ES-I3 (cell line): ENCODE results near the gene MYLK4.

Experiments
- H3K36me3 ChIP-seq: 2 replicates; pipeline ENCODE4 v1.6.1; 2013; ENCODE audit warnings: mild to moderate bottlenecking, low read length, control low read depth, moderate library complexity; ENCODE audit not compliant: insufficient read depth
- H3K4me1 ChIP-seq: 2 replicates; pipeline ENCODE4 v1.6.1; 2013; ENCODE audit warnings: mild to moderate bottlenecking, control low read depth, low read length; ENCODE audit not compliant: insufficient read depth
- H3K9ac ChIP-seq: 2 replicates; pipeline ENCODE4 v1.6.1; 2013; ENCODE audit warnings: low read depth, mild to moderate bottlenecking, low read length, moderate library complexity
- H3K9me3 ChIP-seq: 2 replicates; pipeline ENCODE4 v1.6.1; 2013; ENCODE audit warnings: mild to moderate bottlenecking, low read length, moderate library complexity; ENCODE audit not compliant: control insufficient read depth, insufficient read depth

The MYLK4 gene

DNA sequence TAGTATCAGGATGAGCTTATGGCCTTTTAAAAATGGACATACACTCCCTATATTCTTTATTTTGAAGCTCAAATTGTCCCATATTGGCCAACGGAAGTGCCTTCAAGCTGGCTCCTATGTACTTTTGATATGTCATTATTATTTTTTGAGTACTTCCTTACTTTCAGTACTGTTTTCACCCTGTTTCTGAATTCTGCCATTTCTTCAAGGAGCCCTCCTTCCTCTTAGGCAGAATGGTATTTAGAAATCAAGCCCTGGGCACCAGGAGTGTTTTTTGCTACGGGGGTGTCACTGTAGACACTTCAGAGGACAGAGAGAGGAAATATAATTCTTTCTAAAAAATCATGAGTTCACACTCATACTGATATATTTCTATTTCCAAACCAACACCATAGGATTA lies 5.5 kb upstream of the MYLK4 start:
- Histone ChIP-seq H3K4me1 (no peaks in the 10 kb centered on the region), H3K36me3 (no peaks in the 10 kb centered on the region), H3K9ac (no peak overlapping the region), H3K9me3 (no peaks in the 10 kb centered on the region)

DNA sequence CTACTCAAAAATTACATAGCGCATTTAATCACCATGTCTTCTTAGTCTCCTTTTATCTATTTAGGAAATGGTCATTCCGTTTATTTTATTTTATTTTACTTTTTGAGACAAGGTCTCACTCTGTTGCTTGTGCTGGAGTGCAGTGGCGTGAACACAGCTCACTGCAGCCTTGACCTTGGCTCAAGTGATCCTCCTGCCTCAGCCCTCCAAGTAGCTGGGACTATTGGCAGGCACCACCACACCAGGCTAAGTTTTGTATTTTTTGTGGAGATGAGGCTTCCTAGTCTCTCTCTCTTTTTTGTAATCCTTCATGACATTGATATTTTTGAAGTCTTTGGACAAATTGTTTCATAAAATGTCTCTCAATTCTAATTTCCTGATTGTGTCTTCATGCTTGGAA lies 4.7 kb upstream of the MYLK4 start:
- Histone ChIP-seq H3K9ac (no peak overlapping the region), H3K36me3 (no peaks in the 10 kb centered on the region), H3K9me3 (no peaks in the 10 kb centered on the region), H3K4me1 (no peaks in the 10 kb centered on the region)

DNA sequence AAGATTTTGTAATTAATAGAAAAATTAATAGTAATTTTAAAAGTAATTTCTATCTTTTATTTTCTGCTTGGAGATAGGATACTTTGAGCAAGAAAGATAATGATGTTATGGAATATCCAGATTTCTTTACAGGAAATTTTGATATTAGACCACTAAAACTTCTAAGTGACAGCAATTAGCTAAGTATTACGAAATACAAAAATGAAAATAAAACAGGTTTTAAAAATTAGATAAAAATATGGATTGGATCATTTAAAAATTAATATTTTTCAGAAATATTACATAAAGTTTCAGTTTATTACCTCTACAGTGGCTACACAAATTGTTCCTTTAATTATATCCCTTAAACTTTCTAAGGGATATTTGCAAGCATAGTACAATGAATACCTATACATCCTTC lies 4.2 kb upstream of the MYLK4 start:
- H3K4me1 ChIP-seq = no peaks in the 10 kb centered on the region
- H3K9me3 ChIP-seq = no peaks in the 10 kb centered on the region
- H3K9ac ChIP-seq = no peak overlapping the region
- H3K36me3 ChIP-seq = no peaks in the 10 kb centered on the region

DNA sequence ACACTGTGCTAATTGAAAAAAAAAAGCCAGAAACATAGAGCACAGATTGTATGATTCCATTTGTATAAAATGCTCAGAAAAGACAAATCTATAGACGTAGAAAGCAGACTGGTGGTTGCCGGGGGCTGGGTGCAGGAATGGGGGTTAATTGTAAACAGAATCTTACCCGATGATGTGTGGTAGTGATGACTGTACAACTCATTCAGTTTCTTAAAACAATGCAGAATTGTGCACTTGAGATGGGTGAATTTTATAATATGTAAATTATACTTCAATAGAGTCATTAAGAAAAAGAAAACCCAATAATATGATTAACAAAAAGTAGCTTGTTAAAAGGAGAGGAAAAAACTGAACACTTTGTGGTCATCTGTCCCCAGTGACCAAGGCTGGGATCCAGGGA lies 3.7 kb upstream of the MYLK4 start:
- no peak overlapping the region for H3K9ac ChIP-seq
- H3K36me3 ChIP-seq = no peaks in the 10 kb centered on the region
- no peaks in the 10 kb centered on the region for H3K4me1 ChIP-seq
- H3K9me3 ChIP-seq = no peaks in the 10 kb centered on the region

DNA sequence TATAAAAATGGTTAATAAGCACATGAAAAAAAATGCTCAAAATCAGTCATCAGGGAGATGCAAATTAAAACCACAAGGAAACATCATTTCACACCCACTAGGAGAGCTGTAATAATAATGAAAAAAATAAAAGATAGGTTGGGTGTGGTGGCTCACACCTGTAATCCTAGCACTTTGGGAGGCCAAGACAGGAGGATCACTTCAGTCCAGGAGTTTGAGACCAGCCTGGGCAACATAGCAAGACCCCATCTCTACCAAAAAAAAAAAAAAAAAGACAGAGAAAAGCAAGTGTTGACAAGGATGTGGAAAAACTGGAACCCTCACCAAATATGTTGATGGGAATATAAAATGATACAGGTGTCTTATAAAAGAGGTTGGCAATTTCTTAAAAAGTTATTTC lies 3.0 kb upstream of the MYLK4 start:
- no peaks in the 10 kb centered on the region for H3K4me1 ChIP-seq
- H3K9me3 ChIP-seq = no peaks in the 10 kb centered on the region
- H3K36me3 ChIP-seq = no peaks in the 10 kb centered on the region
- H3K9ac ChIP-seq = no peak overlapping the region

DNA sequence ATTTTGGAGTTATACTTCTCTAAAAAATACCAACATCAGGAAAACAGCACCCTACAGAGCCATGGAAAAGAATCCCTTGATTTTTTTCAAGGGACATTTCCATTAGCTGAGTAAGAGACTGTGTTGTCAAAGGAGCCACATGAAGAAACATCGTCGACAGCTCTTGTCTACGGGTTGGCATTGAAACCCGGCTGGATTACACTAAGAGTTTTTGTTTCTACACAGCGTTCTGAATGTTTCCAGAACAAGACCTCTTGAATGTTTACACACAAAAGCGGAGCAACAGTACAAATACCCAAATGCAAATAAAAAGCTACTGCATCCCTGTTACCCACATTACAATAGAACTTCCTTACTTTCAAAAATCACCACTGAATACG lies 2.4 kb upstream of the MYLK4 start:
- Histone ChIP-seq H3K9me3 (no peaks in the 10 kb centered on the region), H3K9ac (no peak overlapping the region), H3K36me3 (no peaks in the 10 kb centered on the region)

DNA sequence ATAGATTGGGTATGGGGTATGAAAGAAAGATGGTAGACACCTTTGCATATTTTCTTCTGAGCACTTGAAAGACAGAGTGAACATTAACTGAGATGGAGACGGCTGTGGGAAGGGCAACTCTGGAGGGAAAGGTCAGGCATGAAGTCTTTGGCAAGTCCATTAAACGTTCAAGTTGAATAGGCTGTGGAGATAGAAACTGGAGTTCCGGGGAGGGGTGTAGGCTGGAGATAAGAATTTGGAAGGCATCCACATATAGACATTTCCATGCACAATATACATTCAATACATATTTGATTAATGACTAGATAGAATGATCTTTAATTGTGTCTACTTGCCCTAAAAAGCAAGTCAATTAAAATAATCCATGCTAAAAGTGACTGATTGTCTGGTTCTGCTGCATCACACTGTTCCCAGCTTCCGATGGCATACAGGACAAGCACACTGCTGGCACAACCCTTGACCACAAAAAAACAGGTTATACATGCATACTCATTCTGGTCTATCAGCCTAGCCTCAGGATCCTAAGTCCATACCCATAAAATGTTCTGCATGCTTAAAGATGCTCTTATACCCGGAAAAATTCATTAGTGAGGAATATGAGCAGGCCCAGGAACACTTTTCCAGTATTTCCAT lies 1.9 kb upstream of the MYLK4 start:
- Histone ChIP-seq H3K4me1 (no peaks in the 10 kb centered on the region), H3K9me3 (no peaks in the 10 kb centered on the region), H3K9ac (no peak overlapping the region), H3K36me3 (no peaks in the 10 kb centered on the region)

More for the DNA sequence above, 2.4 kb upstream of the MYLK4 start:
- H3K4me1 ChIP-seq = no peaks in the 10 kb centered on the region

DNA sequence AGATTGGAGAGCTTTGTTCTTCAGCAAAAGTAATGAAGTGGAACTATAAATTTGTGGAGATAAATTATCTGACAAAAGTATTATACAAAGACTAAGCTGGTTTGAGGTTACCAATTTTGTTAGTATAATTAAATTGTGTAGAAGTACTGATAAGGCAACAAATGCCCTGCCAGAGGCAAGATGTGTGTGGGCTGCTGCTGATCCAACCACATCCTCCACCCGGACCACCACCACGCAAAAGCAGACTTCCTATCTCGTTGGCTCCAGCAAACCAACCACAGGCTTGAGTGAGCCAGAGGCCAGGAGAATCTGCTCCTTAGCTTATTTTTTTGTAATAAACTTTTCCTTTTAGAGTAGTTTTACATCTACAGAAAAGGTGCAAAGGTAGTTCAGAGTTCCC lies 1.1 kb upstream of the MYLK4 start:
- no peak overlapping the region for H3K9ac ChIP-seq
- no peaks in the 10 kb centered on the region for H3K9me3 ChIP-seq
- no peaks in the 10 kb centered on the region for H3K36me3 ChIP-seq
- H3K4me1 ChIP-seq = no peaks in the 10 kb centered on the region

DNA sequence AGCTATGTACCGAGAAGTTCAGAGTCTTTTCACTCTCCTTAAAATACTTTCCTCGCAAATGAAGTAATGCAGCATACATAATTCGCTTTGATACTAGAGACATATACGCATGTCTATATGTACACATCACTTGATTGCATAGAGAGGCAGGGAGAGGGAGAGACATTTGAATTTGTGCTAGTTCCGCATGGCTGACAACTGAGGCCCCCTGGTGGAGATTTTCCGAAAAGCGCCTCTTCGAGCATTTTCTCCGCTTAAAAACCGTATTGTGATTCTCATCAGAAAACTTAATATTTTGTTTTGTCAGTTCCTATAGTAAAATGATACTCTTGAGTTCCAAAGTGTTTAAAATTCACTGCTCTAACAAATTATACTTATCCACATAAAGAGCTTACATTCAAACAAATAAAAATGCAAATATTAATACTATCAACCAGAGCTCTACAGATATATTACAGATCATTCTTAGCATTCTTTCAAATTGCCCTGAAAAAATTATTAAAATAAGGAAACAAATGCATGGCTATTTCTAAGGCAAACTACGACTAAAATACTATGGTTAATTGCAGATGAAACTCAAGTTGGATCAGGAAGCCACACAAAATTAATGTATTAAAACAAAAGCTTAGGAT lies 637 bp downstream of the MYLK4 start:
- no peaks in the 10 kb centered on the region for H3K4me1 ChIP-seq
- no peak overlapping the region for H3K9ac ChIP-seq
- no peaks in the 10 kb centered on the region for H3K9me3 ChIP-seq
- no peaks in the 10 kb centered on the region for H3K36me3 ChIP-seq

DNA sequence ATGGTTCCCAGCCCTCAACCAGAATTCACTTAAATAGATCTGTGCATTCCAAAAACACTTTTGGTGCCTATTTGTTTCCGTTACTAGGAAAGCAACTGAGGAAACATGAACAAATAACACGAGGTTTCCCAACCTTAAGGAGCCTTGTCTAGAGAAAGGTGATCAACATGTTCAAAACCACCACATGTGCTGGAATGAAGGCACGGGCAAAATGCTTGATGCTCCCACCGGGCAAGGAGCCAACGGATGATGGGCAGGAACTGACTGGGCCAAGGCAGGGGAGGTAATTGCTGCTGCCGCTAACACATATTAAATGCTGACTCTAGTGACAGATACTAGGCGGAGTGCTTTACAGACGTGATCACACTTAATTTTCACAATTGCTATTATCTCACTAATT lies 2.5 kb downstream of the MYLK4 start:
- Histone ChIP-seq H3K9ac (no peak overlapping the region), H3K4me1 (no peaks in the 10 kb centered on the region), H3K36me3 (no peaks in the 10 kb centered on the region), H3K9me3 (no peaks in the 10 kb centered on the region)

DNA sequence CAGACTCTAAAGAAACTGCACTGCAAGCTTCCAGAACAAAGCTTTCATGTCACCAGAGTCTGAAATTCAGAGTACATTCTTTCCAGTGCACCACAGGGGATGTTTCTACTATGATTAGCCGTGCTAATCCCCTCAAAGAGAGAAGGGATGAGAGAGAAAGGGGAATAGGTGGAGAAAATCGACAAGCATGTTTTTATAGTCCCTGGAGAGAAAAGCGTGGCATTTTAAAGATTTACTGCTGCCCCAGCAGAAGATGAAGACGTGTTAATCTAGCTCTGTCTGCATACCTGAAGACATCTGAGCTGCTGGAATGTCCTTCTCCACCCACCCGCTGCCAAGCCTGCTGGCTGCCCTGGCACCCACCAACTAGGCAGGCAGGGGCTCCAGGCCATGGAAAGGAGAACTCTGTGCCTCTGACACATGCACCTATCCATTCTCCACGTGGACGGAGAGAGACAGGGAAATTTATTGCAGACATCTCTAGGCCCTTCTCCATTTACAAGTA lies 4.1 kb downstream of the MYLK4 start:
- Histone ChIP-seq H3K36me3 (no peaks in the 10 kb centered on the region), H3K9ac (no peak overlapping the region)

DNA sequence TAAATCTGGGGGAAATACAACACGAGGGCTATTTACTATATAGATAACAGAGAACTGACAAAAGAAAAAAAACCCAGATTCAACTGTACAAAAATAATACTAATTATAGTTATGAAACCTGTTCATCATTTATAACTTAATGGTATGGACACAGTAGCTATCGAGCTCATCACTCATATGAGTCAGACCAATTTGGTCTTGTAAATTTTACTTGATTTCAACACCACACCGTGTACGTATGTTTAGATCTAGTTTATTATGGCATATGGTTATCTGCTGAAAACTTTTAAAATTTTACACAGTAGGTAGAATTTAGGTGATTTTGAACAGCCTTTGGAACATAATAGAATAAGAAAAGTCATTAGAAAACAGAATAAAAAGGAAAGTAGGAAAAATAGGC lies 5.5 kb downstream of the MYLK4 start:
- Histone ChIP-seq H3K9me3 (no peaks in the 10 kb centered on the region), H3K36me3 (no peaks in the 10 kb centered on the region), H3K4me1 (no peaks in the 10 kb centered on the region), H3K9ac (no peak overlapping the region)

More for the DNA sequence above, 4.1 kb downstream of the MYLK4 start:
- Histone ChIP-seq H3K4me1 (no peaks in the 10 kb centered on the region), H3K9me3 (no peaks in the 10 kb centered on the region)

DNA sequence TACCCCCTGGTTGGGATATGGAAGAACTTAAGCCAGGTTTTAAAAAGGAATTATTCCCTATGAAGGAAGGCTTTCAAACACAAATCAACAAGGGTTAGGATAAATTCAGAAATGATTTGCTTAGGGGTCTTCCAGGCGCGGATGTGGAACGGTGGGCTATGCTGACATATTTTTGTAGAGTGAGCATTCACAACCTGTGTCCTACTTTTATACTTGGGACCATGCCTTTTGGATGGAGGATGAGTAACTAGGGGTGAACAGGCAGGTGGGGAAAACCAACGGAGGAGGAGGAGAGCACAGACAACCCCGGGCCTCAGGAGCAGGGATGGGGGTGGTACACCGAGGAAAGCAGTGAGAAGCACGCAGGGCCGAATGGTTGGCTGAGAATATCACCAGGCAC lies 5.9 kb downstream of the MYLK4 start:
- Histone ChIP-seq H3K4me1 (no peaks in the 10 kb centered on the region), H3K9me3 (no peaks in the 10 kb centered on the region), H3K36me3 (no peaks in the 10 kb centered on the region), H3K9ac (no peak overlapping the region)

DNA sequence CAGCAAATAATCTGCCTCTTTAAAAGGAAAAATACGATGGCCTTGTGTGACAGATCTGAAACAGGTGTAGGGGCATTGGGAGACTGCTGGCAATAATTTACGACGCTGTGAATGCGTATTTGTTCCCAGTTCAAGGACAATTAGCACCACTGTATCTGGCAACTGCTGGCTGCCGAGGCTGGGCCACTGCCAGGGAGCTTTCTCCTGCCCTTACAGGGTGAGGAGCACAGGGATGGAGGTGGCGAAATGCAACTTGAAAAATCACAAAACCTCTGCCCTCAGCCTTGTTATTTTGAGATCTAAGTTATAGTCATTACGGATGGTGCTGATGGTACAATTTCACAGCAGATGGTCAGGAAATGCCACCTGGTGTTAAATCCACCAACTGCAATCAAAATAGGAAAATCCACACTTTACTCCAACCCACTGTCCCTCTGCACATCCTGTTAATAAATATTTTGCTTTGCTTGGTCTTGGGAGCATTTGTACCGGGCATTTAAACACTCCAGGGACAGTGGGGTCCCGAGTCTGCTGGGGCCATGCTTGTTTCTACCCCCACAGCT lies 6.4 kb downstream of the MYLK4 start:
- H3K9ac ChIP-seq = no peak overlapping the region
- H3K36me3 ChIP-seq = no peaks in the 10 kb centered on the region
- H3K9me3 ChIP-seq = no peaks in the 10 kb centered on the region
- H3K4me1 ChIP-seq = no peaks in the 10 kb centered on the region
